Activated T-cell treated with anti-CD3 and anti-CD28 coated beads, Interleukin-2, amount 50 U/mL, for 72 hours (primary cell): Measurements from ENCODE around the gene SPATA18. TPM values are rescaled to one million over a fixed set of nuclear protein-coding genes. Genes with fewer than 3 reads are reported as not detected.
A peak's percentile ranks its signal among the peaks of the same experiment; 100 is the strongest.

Experiments used
- ATAC-seq, 2 donors: fragments of 150-1000 bp; cut with Tn5 transposase; replicated peaks in 1 of 2; 2 replicates each; pipeline ENCODE4 v1.10.0; 2021; ENCODE audit warnings: moderate library complexity in 2 of 2, mild to moderate bottlenecking in 1 of 2
- DNase-seq, 2 donors: peaks; one replicate each; pipeline ENCODE4 v3.0.0; 2021 to 2022; ENCODE audit warnings: mixed read lengths in 1 of 2
- H3K27ac Mint-ChIP-seq: one replicate; pipeline ENCODE4 v1.8.0; 2022; ENCODE audit warnings: mild to moderate bottlenecking, moderate library complexity, mixed read lengths
- H3K27me3 Mint-ChIP-seq: one replicate; pipeline ENCODE4 v1.8.0; 2022; ENCODE audit warnings: low read depth, mixed read lengths
- H3K36me3 Mint-ChIP-seq, 2 donors: one replicate each; pipeline ENCODE4 v1.8.0; 2022; ENCODE audit warnings: mixed read lengths in 2 of 2, mild to moderate bottlenecking in 1 of 2; ENCODE audit not compliant: insufficient read depth in 2 of 2
- H3K4me1 Mint-ChIP-seq: one replicate; pipeline ENCODE4 v1.8.0; 2022; ENCODE audit warnings: low read depth, mixed read lengths
- H3K4me3 Mint-ChIP-seq, 2 donors: one replicate each; pipeline ENCODE4 v1.8.0; 2022; ENCODE audit warnings: mild to moderate bottlenecking in 2 of 2, mixed read lengths in 2 of 2, moderate library complexity in 2 of 2
- H3K9me3 Mint-ChIP-seq, 2 donors: one replicate each; pipeline ENCODE4 v1.8.0; 2022; ENCODE audit warnings: mixed read lengths in 2 of 2
- total RNA-seq, 2 donors: library from RNA; stranded (reverse); gene quantifications; one replicate each; pipeline ENCODE4 v1.2.3, GENCODE V29; 2022

SPATA18 gene
- total RNA-seq: under 1 TPM in 1 of 2 donors, not detected in 1; 0.24 TPM

GRCh38 chr4:52051213-52051614 is at the start of gene SPATA18:
TSS of gene SPATA18 (plus strand) at chr4:52051304. CDS start at chr4:52051705, 401 bp downstream.
- H3K9me3 Mint-ChIP-seq: no peaks in the 10 kb centered on the region
- peaks cover 65% of the 10 kb centered on the region for H3K27me3 Mint-ChIP-seq
- H3K4me3 Mint-ChIP-seq: peak within 1 kb of the TSS; percentile 72 to 73
- H3K36me3 Mint-ChIP-seq: no peaks in the 10 kb centered on the region
- ATAC-seq: peak; percentile 56 to 62
- peak; percentile 1 to 4 for DNase-seq
- peaks cover 9% of the 10 kb centered on the region for H3K4me1 Mint-ChIP-seq
- H3K27ac Mint-ChIP-seq: no peak within 1 kb of the TSS

- H3K36me3 Mint-ChIP-seq: no peaks in the 10 kb centered on the region
- ATAC-seq (no peak), DNase-seq (no peak)
- H3K27me3 Mint-ChIP-seq: peaks cover 8% of the 10 kb centered on the region
- no peaks in the 10 kb centered on the region for H3K4me1 Mint-ChIP-seq
- no peak overlapping the region for H3K4me3 Mint-ChIP-seq
- H3K27ac Mint-ChIP-seq: no peak overlapping the region
- H3K9me3 Mint-ChIP-seq: no peaks in the 10 kb centered on the region
Observed at GRCh38 chr4:52001616-52002015, 49.5 kb upstream of the SPATA18 start.

- Mint-ChIP-seq H3K4me1 (no peaks in the 10 kb centered on the region), H3K27me3 (no peaks in the 10 kb centered on the region), H3K36me3 (no peaks in the 10 kb centered on the region), H3K4me3 (no peak overlapping the region), H3K9me3 (no peaks in the 10 kb centered on the region), H3K27ac (no peak overlapping the region)
- no peak for DNase-seq
- no peak for ATAC-seq
Observed at GRCh38 chr4:52004414-52004813, 46.7 kb upstream of the SPATA18 start.

- H3K27me3 Mint-ChIP-seq: no peaks in the 10 kb centered on the region
- DNase-seq (no peak), ATAC-seq (no peak)
- no peaks in the 10 kb centered on the region for H3K4me1 Mint-ChIP-seq
- H3K4me3 Mint-ChIP-seq: no peak overlapping the region
- no peak overlapping the region for H3K27ac Mint-ChIP-seq
- H3K36me3 Mint-ChIP-seq: no peaks in the 10 kb centered on the region
- H3K9me3 Mint-ChIP-seq: no peaks in the 10 kb centered on the region
Observed at GRCh38 chr4:52005604-52006273, 45.4 kb upstream of the SPATA18 start.

- Mint-ChIP-seq H3K4me1 (no peaks in the 10 kb centered on the region), H3K27ac (no peak overlapping the region), H3K27me3 (no peaks in the 10 kb centered on the region), H3K4me3 (no peak overlapping the region), H3K9me3 (no peaks in the 10 kb centered on the region), H3K36me3 (no peaks in the 10 kb centered on the region)
- ATAC-seq (no peak), DNase-seq (no peak)
Observed at GRCh38 chr4:52006887-52007286, 44.2 kb upstream of the SPATA18 start.

- H3K4me1 Mint-ChIP-seq: no peaks in the 10 kb centered on the region
- no peak for DNase-seq
- H3K27me3 Mint-ChIP-seq: no peaks in the 10 kb centered on the region
- no peaks in the 10 kb centered on the region for H3K36me3 Mint-ChIP-seq
- no peak overlapping the region for H3K4me3 Mint-ChIP-seq
- no peak for ATAC-seq
- no peak overlapping the region for H3K27ac Mint-ChIP-seq
- no peaks in the 10 kb centered on the region for H3K9me3 Mint-ChIP-seq
Observed at GRCh38 chr4:52010986-52011385, 40.1 kb upstream of the SPATA18 start.

- ATAC-seq (no peak), DNase-seq (no peak)
- Mint-ChIP-seq H3K4me1 (no peaks in the 10 kb centered on the region), H3K4me3 (no peak overlapping the region), H3K36me3 (no peaks in the 10 kb centered on the region), H3K27me3 (no peaks in the 10 kb centered on the region), H3K27ac (no peak overlapping the region), H3K9me3 (no peaks in the 10 kb centered on the region)
Observed at GRCh38 chr4:52012651-52013050, 38.5 kb upstream of the SPATA18 start.

- Mint-ChIP-seq H3K36me3 (no peaks in the 10 kb centered on the region), H3K27ac (no peak overlapping the region), H3K4me3 (no peak overlapping the region), H3K27me3 (no peaks in the 10 kb centered on the region), H3K9me3 (no peaks in the 10 kb centered on the region), H3K4me1 (no peaks in the 10 kb centered on the region)
- ATAC-seq (no peak), DNase-seq (no peak)
Observed at GRCh38 chr4:52014903-52015302, 36.2 kb upstream of the SPATA18 start.

GRCh38 chr4:52015366-52015765 is 35.7 kb upstream of the SPATA18 start:
- ATAC-seq (no peak), DNase-seq (no peak)
- no peak overlapping the region for H3K4me3 Mint-ChIP-seq
- H3K27ac Mint-ChIP-seq: no peak overlapping the region
- H3K27me3 Mint-ChIP-seq: no peaks in the 10 kb centered on the region
- no peaks in the 10 kb centered on the region for H3K36me3 Mint-ChIP-seq
- H3K9me3 Mint-ChIP-seq: no peaks in the 10 kb centered on the region
- no peaks in the 10 kb centered on the region for H3K4me1 Mint-ChIP-seq

GRCh38 chr4:52016981-52017380 is 34.1 kb upstream of the SPATA18 start:
- no peaks in the 10 kb centered on the region for H3K36me3 Mint-ChIP-seq
- H3K4me1 Mint-ChIP-seq: no peaks in the 10 kb centered on the region
- no peaks in the 10 kb centered on the region for H3K27me3 Mint-ChIP-seq
- DNase-seq: no peak
- no peak overlapping the region for H3K27ac Mint-ChIP-seq
- no peak overlapping the region for H3K4me3 Mint-ChIP-seq
- no peak for ATAC-seq
- no peaks in the 10 kb centered on the region for H3K9me3 Mint-ChIP-seq

- no peaks in the 10 kb centered on the region for H3K27me3 Mint-ChIP-seq
- H3K4me3 Mint-ChIP-seq: no peak overlapping the region
- no peaks in the 10 kb centered on the region for H3K4me1 Mint-ChIP-seq
- DNase-seq (no peak), ATAC-seq (no peak)
- H3K9me3 Mint-ChIP-seq: no peaks in the 10 kb centered on the region
- H3K36me3 Mint-ChIP-seq: no peaks in the 10 kb centered on the region
- H3K27ac Mint-ChIP-seq: no peak overlapping the region
Observed at GRCh38 chr4:52017814-52018213, 33.3 kb upstream of the SPATA18 start.

- Mint-ChIP-seq H3K9me3 (no peaks in the 10 kb centered on the region), H3K4me3 (no peak within 1 kb of the TSS), H3K36me3 (no peaks in the 10 kb centered on the region), H3K4me1 (no peaks in the 10 kb centered on the region), H3K27me3 (no peaks in the 10 kb centered on the region), H3K27ac (peak within 1 kb of the TSS; percentile 14)
- DNase-seq: no peak
- ATAC-seq: no peak
Observed at GRCh38 chr4:52019936-52020657, 31.0 kb upstream of the SPATA18 start, which contains the start of gene LRRC66. TSS of gene LRRC66 (minus strand) at chr4:52020363. CDS start at chr4:52017613, 2,750 bp downstream.

- peaks cover 2 to 14% of the 10 kb centered on the region in 2 donors for H3K36me3 Mint-ChIP-seq
- no peaks in the 10 kb centered on the region for H3K27me3 Mint-ChIP-seq
- H3K9me3 Mint-ChIP-seq: no peaks in the 10 kb centered on the region
- no peak overlapping the region for H3K27ac Mint-ChIP-seq
- ATAC-seq: no peak
- DNase-seq: no peak
- H3K4me1 Mint-ChIP-seq: no peaks in the 10 kb centered on the region
- no peak overlapping the region for H3K4me3 Mint-ChIP-seq
Observed at GRCh38 chr4:52028970-52029369, 22.1 kb upstream of the SPATA18 start.
